GM21825 (cell line): ENCODE results near the gene DYNLRB1.

Source experiments
- ATAC-seq: cut with Tn5 transposase; IDR thresholded peaks from one replicate; pipeline ENCODE4 v1.9.1; 2021; ENCODE audit warnings: mild to moderate bottlenecking, moderate library complexity; ENCODE audit not compliant: unreplicated experiment

Gene DYNLRB1

DNA sequence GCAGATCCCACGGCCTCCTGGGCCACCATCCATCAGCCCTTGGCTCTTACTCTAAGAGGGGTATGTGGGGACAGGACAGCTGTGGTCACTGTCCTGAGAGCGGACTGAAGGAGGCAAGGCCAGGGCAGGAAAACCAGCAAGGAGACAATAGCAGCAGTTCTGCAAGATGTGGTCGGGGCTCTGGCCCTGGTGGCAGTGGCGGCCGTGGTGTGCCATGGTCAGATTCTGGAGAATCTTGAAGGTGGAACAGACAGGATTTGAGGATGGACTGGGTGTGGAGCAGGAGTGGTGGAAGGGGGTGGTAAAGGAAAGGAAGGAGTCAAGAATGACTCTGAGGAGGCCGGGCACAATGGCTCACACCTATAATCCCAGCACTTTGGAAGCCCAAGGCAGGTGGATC, 36.3 kb downstream of the DYNLRB1 start:
- no peak for ATAC-seq

DNA sequence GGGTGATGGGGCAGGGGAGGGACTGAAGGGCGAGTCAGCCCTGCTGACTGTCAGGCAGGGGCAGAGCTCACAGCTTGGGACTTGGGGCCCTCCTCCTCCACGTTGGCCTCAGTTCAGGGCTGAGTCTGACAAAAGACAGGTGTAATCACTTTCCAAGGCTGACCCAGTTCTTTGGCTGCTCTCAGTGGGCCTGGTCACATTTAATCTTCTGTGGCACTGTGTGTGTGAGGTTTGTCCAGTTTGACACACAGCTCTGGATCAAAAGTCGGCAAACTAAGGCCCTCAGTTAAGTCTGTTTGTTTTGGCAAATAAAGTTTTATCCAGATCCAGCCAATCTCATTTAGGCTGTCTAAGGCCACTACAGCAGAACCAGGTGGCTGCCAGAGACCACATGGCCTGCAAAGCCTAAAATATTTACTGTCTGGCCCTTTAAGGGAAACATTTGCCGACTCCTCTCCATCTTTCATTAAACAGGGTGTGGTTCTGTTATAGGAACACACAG, 37.2 kb downstream of the DYNLRB1 start:
- no peak for ATAC-seq

DNA sequence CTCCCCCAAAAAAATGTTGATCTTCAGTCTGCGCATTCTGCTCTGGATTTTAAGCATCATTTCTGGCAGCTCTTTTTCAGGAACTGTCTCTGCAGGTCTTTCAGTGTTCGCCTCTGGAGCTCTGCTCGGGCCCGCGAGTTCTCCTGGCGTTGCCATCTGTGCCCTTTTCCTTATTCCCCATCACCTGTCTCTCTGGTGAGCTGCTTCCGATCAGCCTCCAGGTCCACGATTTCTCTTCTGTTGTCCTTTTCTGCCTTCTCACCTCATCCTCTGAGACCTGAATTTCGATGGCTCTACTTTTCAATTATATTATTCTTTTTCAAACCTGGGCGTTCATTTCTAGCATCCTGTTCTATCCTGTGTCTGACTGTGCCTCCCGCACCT, 41.7 kb downstream of the DYNLRB1 start:
- ATAC-seq = no peak

GRCh38 chr20:34558320-34559218, 42.3 kb downstream of the DYNLRB1 start, which contains the start of gene MAP1LC3A:
MAP1LC3A (plus strand) TSS chr20:34558718; CDS start chr20:34558869, 151 bp downstream.
- peak; percentile 56 for ATAC-seq

DNA sequence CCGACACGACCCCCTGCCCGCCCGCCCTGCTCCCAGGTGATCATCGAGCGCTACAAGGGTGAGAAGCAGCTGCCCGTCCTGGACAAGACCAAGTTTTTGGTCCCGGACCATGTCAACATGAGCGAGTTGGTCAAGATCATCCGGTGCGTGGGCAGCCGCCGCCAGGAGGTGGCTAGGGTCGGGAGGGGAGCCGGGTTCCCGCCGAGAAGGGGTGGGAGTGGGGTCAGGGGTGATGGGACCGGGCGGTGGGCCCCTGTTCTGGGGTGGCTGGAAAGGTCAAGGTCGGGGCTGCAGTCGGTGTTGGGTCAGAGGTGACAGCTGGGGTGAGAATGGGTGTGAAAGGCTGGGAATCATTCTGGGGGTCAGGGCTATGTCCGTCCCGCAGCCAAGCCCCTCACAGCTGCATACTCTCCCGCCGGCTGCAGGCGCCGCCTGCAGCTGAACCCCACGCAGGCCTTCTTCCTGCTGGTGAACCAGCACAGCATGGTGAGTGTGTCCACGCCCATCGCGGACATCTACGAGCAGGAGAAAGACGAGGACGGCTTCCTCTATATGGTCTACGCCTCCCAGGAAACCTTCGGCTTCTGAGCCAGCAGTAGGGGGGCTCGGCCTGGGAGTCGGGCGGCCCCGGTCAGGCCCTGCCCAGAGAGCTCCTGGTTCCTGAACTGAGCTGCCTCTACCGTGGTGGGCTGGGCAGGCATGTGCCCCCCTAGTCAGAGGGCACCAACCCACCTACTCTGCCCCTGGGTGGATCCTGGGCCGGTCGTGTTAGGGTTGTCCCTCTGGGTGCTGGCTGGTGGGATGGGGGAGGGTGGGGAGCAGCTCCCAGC, 43.3 kb downstream of the DYNLRB1 start:
- no peak for ATAC-seq

DNA sequence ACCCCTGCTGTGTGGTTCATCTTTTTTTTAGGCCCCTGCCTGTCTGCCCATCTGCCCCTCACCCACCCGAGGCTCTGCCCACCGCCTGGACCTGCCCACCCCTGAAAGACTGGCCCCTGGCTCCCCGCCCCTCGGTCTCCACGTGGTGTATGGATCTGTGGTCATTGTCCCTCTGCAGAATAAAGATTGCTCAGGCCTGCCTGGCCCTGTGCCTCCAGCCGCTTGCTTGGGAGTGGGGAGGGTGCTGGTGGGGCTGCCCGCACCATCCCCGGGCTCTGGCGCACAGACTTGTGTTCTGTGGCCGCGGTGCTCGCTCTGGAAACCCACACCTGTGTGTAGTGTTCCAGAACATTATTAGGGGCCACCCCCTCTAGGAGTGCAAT, 43.9 kb downstream of the DYNLRB1 start:
- ATAC-seq = no peak

DNA sequence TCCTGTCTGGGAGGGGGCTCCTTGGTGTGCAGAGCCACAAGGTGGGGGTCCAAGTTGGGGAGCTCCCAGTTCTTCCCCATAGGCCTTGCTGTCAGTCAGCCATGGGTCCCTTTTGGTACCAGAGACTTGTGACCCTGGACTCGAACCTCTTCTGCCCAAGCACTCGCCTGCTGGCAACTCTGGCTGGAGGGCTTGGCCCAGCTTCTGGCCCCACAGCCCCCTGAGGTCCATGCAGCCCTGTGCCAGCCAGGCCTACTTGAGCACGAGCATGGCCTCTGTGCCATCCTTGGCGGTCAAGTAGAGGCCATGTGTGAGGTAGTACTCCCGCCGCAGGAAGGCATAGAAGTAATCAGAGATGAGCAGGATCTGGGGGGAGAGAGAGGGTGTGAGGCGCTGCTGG, 44.4 kb downstream of the DYNLRB1 start:
- no peak for ATAC-seq

GRCh38 chr20:34561661-34562060, 45.4 kb downstream of the DYNLRB1 start:
- ATAC-seq = no peak

DNA sequence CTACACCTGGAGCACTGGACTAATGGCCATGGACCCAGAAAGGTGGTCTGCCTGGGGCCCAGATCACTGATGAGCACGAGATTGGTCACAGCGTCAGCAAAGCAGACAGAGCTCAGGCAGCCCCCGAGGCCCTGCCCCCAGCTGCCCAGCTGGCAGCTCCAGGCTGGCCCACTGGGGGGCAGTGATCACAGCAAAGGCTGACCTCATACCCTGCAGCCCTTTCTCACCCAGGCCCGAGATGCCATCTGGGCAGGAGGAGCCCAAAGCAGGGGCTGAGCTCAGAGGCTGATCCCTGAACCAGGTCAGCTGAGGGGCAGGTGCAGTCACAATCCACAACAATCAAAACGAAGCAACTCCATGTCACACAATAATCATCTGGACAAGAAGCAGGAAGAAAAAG, 46.4 kb downstream of the DYNLRB1 start:
- ATAC-seq = no peak

DNA sequence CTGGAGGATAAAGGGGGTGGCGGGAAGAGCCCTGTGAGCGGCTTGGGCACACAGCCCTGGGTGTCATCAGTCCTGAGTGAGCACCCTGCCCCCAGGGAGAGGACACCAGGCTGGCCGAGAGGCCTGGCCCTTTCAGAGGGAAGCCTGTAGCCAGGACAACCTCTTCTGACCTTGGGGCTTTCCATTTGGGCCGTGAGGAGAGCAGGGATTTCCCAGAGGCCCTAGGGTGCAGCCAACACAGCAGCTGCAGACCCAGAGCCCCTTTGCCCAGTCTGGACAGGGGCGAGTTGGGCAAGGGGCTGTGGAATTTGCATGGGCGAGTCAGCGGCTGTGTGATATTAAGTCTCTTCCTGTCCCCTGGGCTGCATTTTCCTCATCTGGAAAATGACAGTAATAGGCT, 48.6 kb downstream of the DYNLRB1 start:
- no peak for ATAC-seq

- ATAC-seq = no peak
Observed at GRCh38 chr20:34566978-34567891, 51.0 kb downstream of the DYNLRB1 start.

GRCh38 chr20:34567892-34568865, 52.0 kb downstream of the DYNLRB1 start:
- no peak for ATAC-seq

GRCh38 chr20:34569598-34569997, 53.4 kb downstream of the DYNLRB1 start:
- ATAC-seq = no peak

DNA sequence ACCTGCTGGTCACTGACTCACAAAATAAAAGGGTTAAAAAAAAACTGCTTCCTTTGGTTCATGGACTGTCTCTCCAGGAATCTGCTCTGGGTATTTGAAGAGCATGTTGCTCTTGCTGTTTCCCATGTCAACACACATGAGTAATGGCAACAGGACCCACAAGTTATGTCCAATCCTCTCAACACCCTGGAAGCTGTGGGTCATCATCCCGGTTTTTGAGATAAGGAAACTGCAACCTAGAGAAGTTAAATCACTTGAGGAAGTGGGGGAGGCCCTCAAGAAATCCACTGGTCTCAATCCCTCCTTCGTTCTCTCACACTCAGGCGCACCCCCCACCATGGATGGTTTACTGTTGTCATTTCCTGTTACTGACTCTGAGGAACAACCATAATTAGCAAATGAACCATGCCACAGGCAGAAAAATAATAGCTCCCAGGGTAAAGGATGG, 54.7 kb downstream of the DYNLRB1 start:
- no peak for ATAC-seq

- ATAC-seq = no peak
Observed at GRCh38 chr20:34571753-34572152, 55.5 kb downstream of the DYNLRB1 start.

DNA sequence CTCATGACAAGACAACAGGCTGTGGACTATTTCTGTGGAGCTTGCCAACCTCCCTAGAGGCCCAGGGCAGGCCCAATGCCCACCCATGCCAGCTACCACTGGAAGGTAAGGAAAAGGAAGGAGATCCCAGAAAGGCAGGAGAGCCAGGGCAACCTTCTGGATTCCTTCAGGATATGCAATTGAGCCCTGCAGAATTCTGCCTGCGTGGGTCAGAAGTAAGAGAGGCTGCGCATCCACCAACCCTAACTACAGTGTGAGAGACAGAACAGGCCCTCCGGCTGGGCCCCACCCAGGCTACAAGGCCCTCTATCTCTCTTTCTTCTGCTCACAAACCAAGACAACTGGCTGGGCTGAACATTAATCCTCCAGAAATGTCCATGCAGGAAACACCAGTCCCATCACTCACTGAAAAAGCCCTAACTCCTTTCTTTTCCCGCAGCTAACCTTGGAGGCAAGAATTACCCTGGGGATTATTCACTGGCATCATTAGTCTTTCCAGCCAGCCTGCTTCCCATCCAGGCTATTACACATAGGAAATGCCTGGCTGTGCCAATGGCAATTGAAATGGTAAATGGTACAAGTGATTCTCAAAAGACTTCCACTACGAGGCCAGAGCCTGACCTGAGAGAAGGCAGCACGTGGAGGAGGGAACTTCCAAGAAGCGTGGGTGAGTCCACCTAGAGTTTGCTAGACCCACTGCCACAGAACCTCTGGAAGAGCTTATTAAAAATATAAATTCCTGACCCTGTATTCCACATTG, 57.5 kb downstream of the DYNLRB1 start:
- ATAC-seq = no peak

GRCh38 chr20:34574426-34574825, 58.2 kb downstream of the DYNLRB1 start:
- no peak for ATAC-seq

- ATAC-seq = no peak
Observed at GRCh38 chr20:34574861-34575260, 58.6 kb downstream of the DYNLRB1 start.

- no peak for ATAC-seq
Observed at GRCh38 chr20:34575271-34575670, 59.0 kb downstream of the DYNLRB1 start.
